GM13976 (cell line): Measurements from ENCODE around the gene SCGN.
"Not testable (repeated sequence)": the region's sequence is repeated elsewhere in the genome, so short reads cannot be mapped to it uniquely, and the experiment has no call there.

Experiments used
- DNase-seq: peaks from one replicate; pipeline ENCODE4 v3.0.0; 2012; ENCODE audit warnings: low spot score
- in situ Hi-C: fragments of 300-500 bp; cut with MboI; formaldehyde crosslinking; loops from one replicate; pipeline ENCODE4 v1.12.0; 2022; ENCODE audit warnings: low sequenced_read_pairs, mixed read lengths, inconsistent platforms; ENCODE audit not compliant: unreplicated experiment
- TF ChIP-seq, protein P1 (sequence below): IDR thresholded peaks from 2 replicates; pipeline ENCODE4 v1.5.1; 2012; ENCODE audit warnings: borderline replicate concordance, mild to moderate bottlenecking; ENCODE audit not compliant: insufficient read depth; ENCODE audit errors: extremely low read depth, missing control alignments, control extremely low read depth

The SCGN gene

DNA sequence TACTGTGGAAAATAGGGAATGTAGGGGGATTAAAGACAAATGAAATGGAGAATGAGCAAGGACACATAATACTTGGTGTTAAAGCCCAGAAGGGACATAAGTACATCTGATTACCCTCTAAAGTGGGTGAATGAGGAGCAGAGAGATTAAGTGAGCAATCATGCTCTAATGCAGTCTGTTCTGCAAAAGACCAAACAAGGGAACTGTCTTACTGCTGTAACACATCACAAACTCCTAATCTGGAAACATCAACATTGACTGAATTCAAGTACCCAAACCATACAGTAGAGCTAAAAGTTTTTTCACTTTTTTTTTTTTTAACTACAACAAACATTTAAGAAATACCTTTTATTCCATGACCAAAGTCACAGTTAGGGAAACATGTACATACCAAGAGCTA, 83.2 kb downstream of the SCGN start:
- DNase-seq: no peak
- in situ Hi-C loops: no loop called here
- TF ChIP-seq, protein P1, sequence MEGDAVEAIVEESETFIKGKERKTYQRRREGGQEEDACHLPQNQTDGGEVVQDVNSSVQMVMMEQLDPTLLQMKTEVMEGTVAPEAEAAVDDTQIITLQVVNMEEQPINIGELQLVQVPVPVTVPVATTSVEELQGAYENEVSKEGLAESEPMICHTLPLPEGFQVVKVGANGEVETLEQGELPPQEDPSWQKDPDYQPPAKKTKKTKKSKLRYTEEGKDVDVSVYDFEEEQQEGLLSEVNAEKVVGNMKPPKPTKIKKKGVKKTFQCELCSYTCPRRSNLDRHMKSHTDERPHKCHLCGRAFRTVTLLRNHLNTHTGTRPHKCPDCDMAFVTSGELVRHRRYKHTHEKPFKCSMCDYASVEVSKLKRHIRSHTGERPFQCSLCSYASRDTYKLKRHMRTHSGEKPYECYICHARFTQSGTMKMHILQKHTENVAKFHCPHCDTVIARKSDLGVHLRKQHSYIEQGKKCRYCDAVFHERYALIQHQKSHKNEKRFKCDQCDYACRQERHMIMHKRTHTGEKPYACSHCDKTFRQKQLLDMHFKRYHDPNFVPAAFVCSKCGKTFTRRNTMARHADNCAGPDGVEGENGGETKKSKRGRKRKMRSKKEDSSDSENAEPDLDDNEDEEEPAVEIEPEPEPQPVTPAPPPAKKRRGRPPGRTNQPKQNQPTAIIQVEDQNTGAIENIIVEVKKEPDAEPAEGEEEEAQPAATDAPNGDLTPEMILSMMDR: no peak

DNA sequence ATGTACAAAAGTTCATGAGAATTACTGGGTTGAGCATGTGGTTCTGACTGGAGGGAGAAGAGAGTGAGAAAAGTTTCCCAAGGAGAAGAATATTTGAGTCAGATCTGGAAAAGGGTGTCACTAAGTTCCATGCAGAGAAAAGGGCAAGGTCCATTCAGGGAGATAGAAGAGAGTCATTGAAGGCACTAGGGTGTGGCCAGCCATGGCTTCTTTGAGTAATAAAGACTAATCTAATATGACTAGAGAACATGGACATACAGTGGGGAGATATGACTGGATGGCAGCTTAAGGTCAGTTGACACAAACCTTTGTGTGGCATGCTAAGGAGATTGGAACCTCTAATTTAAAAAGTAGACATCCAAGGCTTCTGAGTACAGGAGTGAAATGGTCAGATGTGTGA, 91.9 kb downstream of the SCGN start:
- no peak for DNase-seq
- TF ChIP-seq, protein P1: no peak
- in situ Hi-C loops: no loop called here

DNA sequence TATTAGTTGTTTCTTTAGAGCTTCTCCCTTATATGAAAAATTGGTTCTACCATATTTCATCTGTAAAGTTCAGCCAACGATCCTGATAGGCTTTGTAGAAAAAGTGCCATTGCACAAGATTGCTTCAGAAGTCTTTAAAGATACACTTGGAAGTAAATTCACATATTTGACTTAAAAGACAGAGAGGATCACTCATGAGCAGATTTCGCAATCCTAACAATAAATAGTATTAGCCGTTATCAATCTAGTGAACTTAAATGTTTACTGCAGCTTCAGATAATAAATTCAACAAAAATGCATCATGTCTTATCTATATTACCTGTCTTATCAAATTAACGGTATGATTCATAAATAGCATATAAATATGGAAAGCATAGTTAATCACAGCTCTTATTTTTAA, 93.8 kb downstream of the SCGN start:
- in situ Hi-C loops: no loop called here
- TF ChIP-seq, protein P1: no peak

DNA sequence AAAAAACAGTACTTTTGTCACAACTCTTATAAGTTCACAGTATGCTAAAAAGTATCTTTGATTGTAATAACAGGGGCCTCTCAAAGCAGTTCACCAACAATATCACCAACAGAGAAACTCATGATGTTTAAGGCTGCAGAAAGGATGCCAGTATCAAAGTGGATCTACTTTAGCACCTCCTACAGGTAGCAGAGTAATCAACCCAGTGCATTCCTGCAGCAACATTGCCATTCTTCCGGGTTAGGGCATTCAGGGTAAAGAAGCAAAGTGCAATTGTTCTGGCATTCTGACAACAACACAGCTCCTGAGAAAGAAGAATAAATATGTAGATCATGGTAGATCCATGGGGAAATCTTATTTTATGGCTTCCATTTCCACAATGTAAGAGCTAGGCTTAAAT, 95.0 kb downstream of the SCGN start:
- in situ Hi-C loops: no loop called here
- DNase-seq: no peak
- TF ChIP-seq, protein P1: no peak

More for the DNA sequence above, 93.8 kb downstream of the SCGN start:
- DNase-seq: no peak

DNA sequence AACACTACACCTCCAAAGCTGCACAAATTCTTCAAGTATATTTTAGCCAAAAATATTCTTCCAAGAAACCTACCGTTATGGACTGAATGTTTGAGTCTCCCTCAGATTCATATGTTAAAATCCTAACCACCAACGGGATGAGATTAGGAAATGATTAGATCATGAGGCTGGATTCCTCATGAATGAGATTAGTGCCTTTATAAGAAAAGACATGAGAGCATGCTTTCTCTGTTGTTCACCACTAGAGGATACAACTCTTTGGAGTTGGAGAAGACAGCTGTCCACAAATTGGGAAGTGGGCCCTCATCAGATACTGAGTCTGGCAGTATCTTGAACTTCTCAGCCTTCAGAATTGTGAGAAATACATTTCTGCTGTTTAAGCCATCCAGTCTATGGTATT, 95.5 kb downstream of the SCGN start:
- in situ Hi-C loops: no loop called here
- DNase-seq: no peak
- TF ChIP-seq, protein P1: no peak

DNA sequence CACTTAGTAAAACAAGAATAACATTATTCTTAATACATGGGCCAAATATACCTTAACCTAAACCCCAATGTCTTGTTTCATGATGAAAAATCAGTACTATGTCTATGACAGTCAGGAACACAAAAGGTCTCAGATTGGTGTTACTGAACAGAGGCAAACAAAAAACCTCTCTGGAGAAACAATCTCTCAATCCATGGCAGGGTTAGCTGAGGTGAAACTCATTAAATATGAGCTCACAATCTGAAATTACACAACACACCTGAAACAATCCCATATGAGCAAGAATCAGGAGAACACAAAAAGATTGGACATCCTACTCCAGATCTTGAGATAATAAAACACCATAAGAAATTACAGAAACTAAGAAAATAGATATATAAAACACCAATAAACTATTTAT, 96.0 kb downstream of the SCGN start:
- TF ChIP-seq, protein P1: no peak
- in situ Hi-C loops: no loop called here
- DNase-seq: no peak

DNA sequence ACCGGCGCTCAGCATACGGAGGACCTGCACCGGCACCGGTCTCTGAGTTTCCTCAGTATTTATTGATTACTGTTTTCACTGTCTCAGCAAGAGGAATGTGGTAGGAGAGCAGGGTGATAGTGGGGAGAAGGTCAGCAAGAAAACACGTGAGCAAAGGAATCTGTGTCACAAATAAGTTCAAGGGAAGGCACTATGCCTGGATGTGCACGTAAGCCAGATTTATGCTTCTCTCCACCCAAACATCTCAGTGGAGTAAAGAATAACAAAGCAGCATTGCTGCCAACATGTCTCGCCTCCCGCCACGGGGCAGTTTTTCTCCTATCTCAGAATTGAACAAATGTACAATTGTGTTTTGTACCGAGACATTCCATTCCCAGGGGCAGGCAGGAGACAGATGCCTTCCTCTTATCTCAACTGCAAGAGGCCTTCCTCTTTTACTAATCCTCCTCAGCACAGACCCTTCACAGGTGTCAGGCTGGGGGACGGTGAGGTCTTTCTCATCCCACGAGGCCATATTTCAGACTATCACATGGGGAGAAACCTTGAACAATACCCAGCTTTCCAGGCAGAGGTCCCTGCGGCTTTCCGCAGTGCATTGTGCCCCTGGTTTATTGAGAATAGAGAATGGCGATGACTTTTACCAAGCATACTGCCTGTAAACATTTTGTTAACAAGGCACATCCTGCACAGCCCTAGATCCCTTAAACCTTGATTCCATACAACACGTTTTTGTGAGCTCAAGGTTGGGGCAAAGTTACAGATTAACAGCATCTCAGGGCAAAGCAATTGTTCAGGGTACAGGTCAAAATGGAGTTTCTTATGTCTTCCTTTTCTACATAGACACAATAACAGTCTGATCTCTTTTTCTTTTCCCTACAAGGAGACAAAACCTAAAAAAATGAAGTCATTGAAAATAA, 96.8 kb downstream of the SCGN start:
- in situ Hi-C loops: not testable (repeated sequence)

More for the DNA sequence above, 96.8 kb downstream of the SCGN start:
- not testable (repeated sequence) for DNase-seq
